ENCODE measurements around the gene CNTNAP2. TPM values are rescaled to one million over a fixed set of nuclear protein-coding genes. Genes with fewer than 3 reads are reported as not detected.

CNTNAP2 gene
- total RNA-seq, 2 experiments from 2014 or later = not detected

DNA sequence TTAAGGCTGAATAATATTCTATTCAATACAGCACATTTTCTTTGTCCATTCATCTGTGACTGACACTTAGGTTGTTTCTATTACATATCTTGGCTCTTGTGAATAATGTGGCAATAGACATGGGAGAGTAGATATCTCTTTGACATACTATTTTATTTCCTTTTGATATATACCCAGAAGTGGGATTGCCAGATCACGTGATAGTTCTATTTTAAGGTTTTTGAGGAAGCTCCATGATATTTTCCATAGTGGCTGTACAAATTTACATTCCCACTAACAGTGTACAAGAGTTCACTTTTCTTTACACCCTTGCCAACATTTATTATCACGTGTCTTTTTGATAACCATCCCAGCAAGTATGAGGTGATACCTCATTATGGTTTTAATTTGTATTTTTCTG is 1114.7 kb downstream of the CNTNAP2 start:
- Mint-ChIP-seq H3K9me3 (peaks cover 5% of the 10 kb centered on the region), H3K27me3 (no peaks in the 10 kb centered on the region), H3K4me1 (no peaks in the 10 kb centered on the region), H3K36me3 (no peaks in the 10 kb centered on the region), H3K4me3 (no peak overlapping the region), H3K27ac (no peak overlapping the region)
- DNase-seq = no peak
- POLR2A ChIA-PET = no interaction called here
- no peak for ATAC-seq (ENCODE audit: low read depth)

DNA sequence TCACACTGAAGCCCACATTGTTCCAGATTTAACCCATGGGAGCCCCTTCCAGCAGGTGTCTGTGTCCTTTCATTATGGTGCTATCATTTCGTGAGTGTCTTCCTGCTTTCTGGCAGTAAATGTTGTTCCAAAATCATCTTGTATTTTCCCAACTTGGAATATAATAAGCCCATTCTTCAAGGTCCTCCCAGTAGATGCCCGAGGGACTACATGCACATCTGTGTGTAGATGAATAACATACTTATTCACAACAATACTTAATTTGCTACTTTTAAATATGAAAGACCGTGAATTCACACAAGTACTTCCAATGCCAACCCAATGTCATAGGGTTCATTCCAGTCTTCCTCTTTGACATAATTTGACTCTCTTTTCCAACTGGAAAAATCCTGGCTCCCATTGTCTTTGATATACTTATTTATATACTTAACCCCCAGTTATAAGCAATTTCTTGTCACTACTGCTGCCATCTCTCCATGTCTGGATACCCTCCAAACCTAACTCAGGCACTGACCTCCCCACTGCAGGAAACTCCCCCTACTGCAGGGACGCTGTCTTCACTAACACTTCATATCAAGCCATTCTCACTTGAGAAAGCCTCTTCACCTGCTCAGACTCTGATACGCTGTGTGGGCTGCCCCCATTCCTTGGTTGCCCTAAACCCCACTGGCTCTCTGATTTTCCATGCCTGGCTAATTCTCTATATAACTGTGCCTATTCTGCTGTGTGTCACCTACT is 1119.2 kb downstream of the CNTNAP2 start:
- Mint-ChIP-seq H3K27me3 (no peaks in the 10 kb centered on the region), H3K27ac (no peak overlapping the region), H3K36me3 (no peaks in the 10 kb centered on the region), H3K9me3 (peaks cover 5% of the 10 kb centered on the region), H3K4me3 (no peak overlapping the region), H3K4me1 (no peaks in the 10 kb centered on the region)
- DNase-seq = no peak
- no peak for ATAC-seq (ENCODE audit: low read depth)
- POLR2A ChIA-PET = no interaction called here

- no peak overlapping the region for H3K27ac Mint-ChIP-seq
- H3K4me1 Mint-ChIP-seq = no peaks in the 10 kb centered on the region
- no peaks in the 10 kb centered on the region for H3K27me3 Mint-ChIP-seq
- ATAC-seq (ENCODE audit: low read depth) = no peak
- H3K9me3 Mint-ChIP-seq = peaks cover 3% of the 10 kb centered on the region
- no peak for DNase-seq
- no peak overlapping the region for H3K4me3 Mint-ChIP-seq
- POLR2A ChIA-PET = no interaction called here
- no peaks in the 10 kb centered on the region for H3K36me3 Mint-ChIP-seq
Measured at GRCh38 chr7:147240468-147240867, 1123.9 kb downstream of the CNTNAP2 start.

DNA sequence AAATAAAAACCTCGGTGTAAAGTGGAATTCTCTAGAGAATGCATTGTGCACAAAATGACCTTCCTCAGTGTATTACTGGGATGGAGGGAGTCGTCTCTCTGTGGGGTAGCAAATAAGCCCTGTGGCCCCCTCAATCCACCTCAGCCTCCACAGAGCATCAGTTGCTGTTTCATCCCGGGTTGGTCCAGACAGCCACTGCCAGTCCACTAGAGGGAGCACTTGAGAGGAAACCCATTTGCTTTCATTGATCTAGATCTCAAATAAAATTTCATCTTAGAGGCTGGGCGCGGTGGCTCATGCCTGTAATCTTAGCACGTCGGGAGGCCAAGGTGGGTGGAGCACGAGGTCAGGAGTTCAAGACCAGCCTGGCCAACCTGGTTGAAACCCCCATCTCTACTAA is 1128.7 kb downstream of the CNTNAP2 start:
- Mint-ChIP-seq H3K4me1 (no peaks in the 10 kb centered on the region), H3K27me3 (no peaks in the 10 kb centered on the region), H3K36me3 (no peaks in the 10 kb centered on the region), H3K4me3 (no peak overlapping the region), H3K9me3 (no peaks in the 10 kb centered on the region), H3K27ac (no peak overlapping the region)
- ATAC-seq (ENCODE audit: low read depth) (no peak), DNase-seq (no peak)
- POLR2A ChIA-PET = no interaction called here

- POLR2A ChIA-PET = no interaction called here
- Mint-ChIP-seq H3K27me3 (no peaks in the 10 kb centered on the region), H3K36me3 (no peaks in the 10 kb centered on the region), H3K4me3 (no peak overlapping the region), H3K4me1 (no peaks in the 10 kb centered on the region), H3K9me3 (peaks cover 1% of the 10 kb centered on the region), H3K27ac (no peak overlapping the region)
- DNase-seq (no peak), ATAC-seq (ENCODE audit: low read depth) (no peak)
Measured at GRCh38 chr7:147249956-147250355, 1133.4 kb downstream of the CNTNAP2 start.

DNA sequence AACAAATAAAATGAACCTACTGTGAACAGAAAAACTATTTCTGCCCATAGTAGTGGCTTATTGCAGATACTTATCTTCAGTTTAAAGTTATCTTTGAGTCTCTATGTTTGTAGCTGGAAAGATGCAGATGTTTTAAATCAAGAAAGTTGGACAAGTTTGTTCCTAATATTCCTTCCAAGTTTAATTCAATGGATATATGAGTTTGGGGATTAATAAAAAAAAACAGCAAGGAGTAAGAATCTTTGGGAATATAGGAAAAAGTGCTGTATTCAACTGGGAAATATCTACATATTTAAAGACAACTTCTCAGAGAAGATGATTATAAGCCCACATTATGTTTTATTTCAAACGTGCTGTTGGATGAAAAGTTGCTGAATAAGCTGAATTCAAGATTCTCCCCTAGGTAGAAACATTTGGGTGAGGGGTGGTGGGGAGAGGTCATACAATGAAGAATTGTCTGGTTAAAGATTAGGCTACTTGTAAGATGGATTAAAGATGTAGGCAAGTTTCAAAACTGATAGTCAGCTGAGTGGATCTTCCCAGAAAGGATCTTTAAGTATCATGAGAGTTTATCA is 1135.2 kb downstream of the CNTNAP2 start:
- ATAC-seq (ENCODE audit: low read depth) (no peak), DNase-seq (no peak)
- peaks cover 1% of the 10 kb centered on the region for H3K9me3 Mint-ChIP-seq
- H3K36me3 Mint-ChIP-seq = no peaks in the 10 kb centered on the region
- H3K27me3 Mint-ChIP-seq = no peaks in the 10 kb centered on the region
- POLR2A ChIA-PET = interaction anchor here (0.7 kb wide), 1 partner anchor 253 kb away, joined by 3 read pairs; no protein-coding TSS in a partner anchor
- H3K27ac Mint-ChIP-seq = no peak overlapping the region
- no peaks in the 10 kb centered on the region for H3K4me1 Mint-ChIP-seq
- H3K4me3 Mint-ChIP-seq = no peak overlapping the region

DNA sequence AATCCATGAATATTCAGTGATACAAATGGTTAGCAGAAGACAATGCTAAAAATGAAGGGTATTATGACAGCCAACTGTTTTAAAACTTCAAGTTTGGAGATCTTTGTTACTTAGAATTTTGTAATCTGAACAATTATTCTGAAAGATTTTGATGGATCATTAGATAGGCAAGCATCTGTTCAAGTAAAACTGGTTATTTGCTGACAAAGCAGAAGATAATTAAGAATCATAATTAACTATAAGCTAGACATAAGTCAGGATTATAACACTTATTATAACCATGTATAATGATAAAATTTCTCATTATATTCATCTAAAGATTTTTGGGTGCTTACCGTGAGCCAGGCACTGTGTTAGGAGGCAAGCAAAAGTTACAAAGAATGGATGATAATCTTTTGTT is 1145.1 kb downstream of the CNTNAP2 start:
- no peaks in the 10 kb centered on the region for H3K27me3 Mint-ChIP-seq
- peaks cover 3% of the 10 kb centered on the region for H3K9me3 Mint-ChIP-seq
- POLR2A ChIA-PET = no interaction called here
- DNase-seq (no peak), ATAC-seq (ENCODE audit: low read depth) (no peak)
- no peak overlapping the region for H3K4me3 Mint-ChIP-seq
- no peak overlapping the region for H3K27ac Mint-ChIP-seq
- H3K36me3 Mint-ChIP-seq = no peaks in the 10 kb centered on the region
- no peaks in the 10 kb centered on the region for H3K4me1 Mint-ChIP-seq

DNA sequence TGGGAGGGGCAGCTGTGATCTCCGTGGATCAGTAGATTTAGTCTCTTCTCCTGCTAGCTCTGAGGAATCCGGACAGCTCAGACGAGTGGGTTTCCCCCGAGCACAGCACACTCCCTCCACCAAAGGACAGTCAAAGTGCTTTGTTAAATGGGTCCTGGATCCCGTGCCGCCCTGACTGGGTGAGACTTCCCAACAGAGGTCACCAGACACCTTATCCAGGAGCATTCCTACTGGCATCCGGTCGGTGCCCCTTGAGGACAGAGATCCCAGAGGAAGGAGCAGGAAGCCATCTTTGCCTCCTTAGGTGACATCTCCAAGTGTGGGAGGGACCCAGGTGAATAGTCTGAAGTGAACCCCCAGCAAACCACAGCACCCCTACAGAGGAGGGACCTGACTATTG is 1148.9 kb downstream of the CNTNAP2 start:
- Mint-ChIP-seq H3K27ac (no peak overlapping the region), H3K36me3 (no peaks in the 10 kb centered on the region)
- no peak for ATAC-seq (ENCODE audit: low read depth)

GRCh38 chr7:147276106-147276505 is 1159.5 kb downstream of the CNTNAP2 start:
- H3K27ac Mint-ChIP-seq = no peak overlapping the region
- peaks cover 5% of the 10 kb centered on the region for H3K9me3 Mint-ChIP-seq
- DNase-seq (no peak), ATAC-seq (ENCODE audit: low read depth) (no peak)
- no peaks in the 10 kb centered on the region for H3K36me3 Mint-ChIP-seq
- POLR2A ChIA-PET = no interaction called here
- no peaks in the 10 kb centered on the region for H3K4me1 Mint-ChIP-seq
- H3K27me3 Mint-ChIP-seq = no peaks in the 10 kb centered on the region
- H3K4me3 Mint-ChIP-seq = no peak overlapping the region

More for the DNA sequence above, 1148.9 kb downstream of the CNTNAP2 start:
- no peaks in the 10 kb centered on the region for H3K4me1 Mint-ChIP-seq
- DNase-seq = no peak
- no peaks in the 10 kb centered on the region for H3K27me3 Mint-ChIP-seq
- POLR2A ChIA-PET = no interaction called here
- no peak overlapping the region for H3K4me3 Mint-ChIP-seq
- H3K9me3 Mint-ChIP-seq = peaks cover 3% of the 10 kb centered on the region

DNA sequence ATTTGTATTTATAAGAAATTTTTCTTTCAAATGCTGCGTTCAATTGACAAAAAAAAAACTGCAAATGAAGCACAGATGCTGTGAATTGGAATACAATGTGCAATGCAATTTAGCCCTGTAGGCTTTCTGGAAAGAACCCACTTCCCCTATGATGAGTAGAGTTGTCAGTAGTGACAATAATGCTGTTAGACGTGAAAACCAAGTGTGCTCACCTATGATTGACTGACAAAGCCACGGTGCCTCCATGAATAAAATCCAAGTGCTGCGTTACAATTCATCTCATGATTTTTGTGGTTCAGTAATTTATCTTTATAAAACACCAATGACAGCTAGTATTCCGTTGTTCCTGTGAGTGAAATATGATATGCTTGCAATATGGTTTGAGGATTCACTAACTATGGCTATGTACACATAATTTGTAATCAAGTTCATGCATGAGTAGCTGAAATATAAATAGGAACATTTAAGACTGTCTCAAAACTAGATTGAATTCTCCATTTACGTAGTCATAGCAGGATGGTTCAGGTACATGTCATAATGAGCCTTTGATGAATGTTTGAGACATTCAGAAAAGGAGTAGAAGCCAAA is 1160.3 kb downstream of the CNTNAP2 start:
- no peak overlapping the region for H3K4me3 Mint-ChIP-seq
- POLR2A ChIA-PET = no interaction called here
- no peak for ATAC-seq (ENCODE audit: low read depth)

DNA sequence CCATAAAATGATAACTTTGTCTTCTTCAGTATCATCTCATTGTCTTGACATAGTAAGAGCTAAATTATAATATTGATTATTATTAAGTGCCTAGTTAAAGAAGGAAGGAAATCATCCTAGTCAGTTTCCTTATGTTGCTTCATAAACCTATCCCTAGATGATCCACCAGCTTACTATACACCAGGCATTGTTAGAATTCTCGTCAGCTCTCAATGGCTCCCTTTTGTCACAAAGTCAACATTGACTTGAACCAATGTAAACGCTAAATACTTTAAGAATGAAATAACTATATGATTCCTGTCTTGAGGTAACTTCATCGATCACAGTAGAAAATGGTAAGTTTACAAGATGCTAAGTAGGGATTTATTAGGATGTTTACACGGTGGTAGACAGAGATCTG is 1162.9 kb downstream of the CNTNAP2 start:
- no peaks in the 10 kb centered on the region for H3K27me3 Mint-ChIP-seq
- POLR2A ChIA-PET = no interaction called here
- DNase-seq = no peak
- ATAC-seq (ENCODE audit: low read depth) = no peak
- H3K9me3 Mint-ChIP-seq = peaks cover 2% of the 10 kb centered on the region
- H3K36me3 Mint-ChIP-seq = no peaks in the 10 kb centered on the region
- H3K27ac Mint-ChIP-seq = no peak overlapping the region
- no peaks in the 10 kb centered on the region for H3K4me1 Mint-ChIP-seq
- no peak overlapping the region for H3K4me3 Mint-ChIP-seq

More for the DNA sequence above, 1160.3 kb downstream of the CNTNAP2 start:
- no peak for DNase-seq
- peaks cover 5% of the 10 kb centered on the region for H3K9me3 Mint-ChIP-seq
- no peaks in the 10 kb centered on the region for H3K27me3 Mint-ChIP-seq
- no peaks in the 10 kb centered on the region for H3K4me1 Mint-ChIP-seq
- no peak overlapping the region for H3K27ac Mint-ChIP-seq
- no peaks in the 10 kb centered on the region for H3K36me3 Mint-ChIP-seq

GRCh38 chr7:147279964-147280374 is 1163.4 kb downstream of the CNTNAP2 start:
- no peak for ATAC-seq (ENCODE audit: low read depth)
- peaks cover 2% of the 10 kb centered on the region for H3K9me3 Mint-ChIP-seq
- POLR2A ChIA-PET = no interaction called here

GRCh38 chr7:147282204-147282603 is 1165.6 kb downstream of the CNTNAP2 start:
- POLR2A ChIA-PET = no interaction called here
- Mint-ChIP-seq H3K4me1 (no peaks in the 10 kb centered on the region), H3K27ac (no peak overlapping the region), H3K36me3 (no peaks in the 10 kb centered on the region), H3K9me3 (no peaks in the 10 kb centered on the region), H3K27me3 (no peaks in the 10 kb centered on the region), H3K4me3 (no peak overlapping the region)
- DNase-seq (no peak), ATAC-seq (ENCODE audit: low read depth) (no peak)

More at GRCh38 chr7:147279964-147280374, 1163.4 kb downstream of the CNTNAP2 start:
- no peaks in the 10 kb centered on the region for H3K36me3 Mint-ChIP-seq
- DNase-seq = no peak
- H3K4me1 Mint-ChIP-seq = no peaks in the 10 kb centered on the region
- H3K4me3 Mint-ChIP-seq = no peak overlapping the region
- no peaks in the 10 kb centered on the region for H3K27me3 Mint-ChIP-seq
- no peak overlapping the region for H3K27ac Mint-ChIP-seq

DNA sequence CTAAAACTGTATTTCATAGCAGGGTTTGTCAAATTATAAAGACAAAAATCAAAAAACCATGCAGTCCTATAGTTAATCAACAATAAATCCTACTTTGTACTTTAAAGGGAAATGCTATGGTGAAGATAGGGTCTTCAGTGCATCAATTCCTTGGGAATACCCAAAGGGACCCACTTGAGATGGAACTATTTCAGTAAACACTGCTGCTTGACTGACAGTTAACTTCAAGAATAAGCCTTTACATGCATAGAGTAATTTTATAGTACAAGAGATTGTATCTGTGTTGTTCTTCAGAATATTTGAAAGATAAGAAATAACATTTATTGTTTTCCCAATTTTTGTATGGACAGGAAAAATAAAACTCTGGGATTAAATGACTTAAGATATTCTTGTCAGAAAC is 1179.6 kb downstream of the CNTNAP2 start:
- H3K9me3 Mint-ChIP-seq = no peaks in the 10 kb centered on the region
- ATAC-seq (ENCODE audit: low read depth) (no peak), DNase-seq (no peak)
- H3K27me3 Mint-ChIP-seq = no peaks in the 10 kb centered on the region
- H3K36me3 Mint-ChIP-seq = no peaks in the 10 kb centered on the region
- POLR2A ChIA-PET = no interaction called here
- no peak overlapping the region for H3K27ac Mint-ChIP-seq
- H3K4me1 Mint-ChIP-seq = no peaks in the 10 kb centered on the region
- H3K4me3 Mint-ChIP-seq = no peak overlapping the region
